ENCODE data around the gene RAB1B.
A peak's percentile ranks its signal among the peaks of the same experiment; 100 is the strongest.

- TF ChIP-seq EZH2 (IDR thresholded peaks at IDR 0.05) (no peak), POLR2AphosphoS5 (IDR thresholded peaks at IDR 0.05; ENCODE audit: borderline replicate concordance, low read depth, low read length) (peak; percentile 34; the same call in 1 of the 2 replicates)
Measured at GRCh38 chr11:66277471-66278362, 9.3 kb downstream of the RAB1B start, which contains the start of gene CNIH2.
